G401.6 (cell line): ENCODE measurements around the gene UACA.

Source experiments
- FAIRE-seq: peaks from 2 replicates; lab custom pipeline; 2012; peaks lifted over from hg19 to GRCh38; lab: Jason Lieb, UNC

The UACA gene

DNA sequence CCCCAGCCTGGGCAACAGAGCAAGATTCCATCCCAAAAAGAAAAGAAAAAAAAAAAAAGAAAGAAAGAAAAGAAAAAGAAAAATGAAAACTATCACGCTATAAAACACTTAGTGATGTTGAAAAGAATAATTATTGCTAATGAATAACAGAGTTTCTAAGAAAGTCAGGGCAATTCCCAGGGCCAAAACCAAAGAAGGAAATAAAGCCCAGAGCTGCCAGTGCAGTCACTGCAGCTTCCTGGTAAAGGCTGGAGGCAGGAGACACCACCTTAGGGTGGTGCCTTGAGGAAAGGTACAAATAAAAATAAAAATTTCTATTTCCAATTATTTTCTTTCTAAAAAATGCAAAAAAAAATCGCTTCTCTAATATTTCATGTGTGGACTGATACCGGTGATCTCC, 19.7 kb upstream of the UACA start:
- FAIRE-seq: no peak

DNA sequence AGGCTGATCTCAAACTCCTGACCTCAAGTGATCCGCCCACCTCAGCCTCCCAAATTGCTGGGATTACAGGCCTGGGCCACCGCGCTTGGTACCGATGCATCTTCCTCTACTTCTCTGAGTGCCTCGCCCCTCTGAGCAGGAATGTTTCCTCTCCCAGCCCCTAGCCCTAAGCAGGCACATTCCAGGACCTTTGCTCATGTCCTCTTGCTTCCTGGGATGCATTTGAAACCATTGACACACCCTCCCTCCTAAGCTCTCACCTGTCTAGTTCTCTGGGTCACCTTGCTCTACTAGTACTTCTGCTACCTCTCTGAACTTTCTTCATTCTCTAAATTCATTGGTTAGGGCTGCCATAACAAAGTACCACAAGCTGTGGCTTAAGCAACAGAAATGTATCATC, 17.9 kb upstream of the UACA start:
- FAIRE-seq: no peak

DNA sequence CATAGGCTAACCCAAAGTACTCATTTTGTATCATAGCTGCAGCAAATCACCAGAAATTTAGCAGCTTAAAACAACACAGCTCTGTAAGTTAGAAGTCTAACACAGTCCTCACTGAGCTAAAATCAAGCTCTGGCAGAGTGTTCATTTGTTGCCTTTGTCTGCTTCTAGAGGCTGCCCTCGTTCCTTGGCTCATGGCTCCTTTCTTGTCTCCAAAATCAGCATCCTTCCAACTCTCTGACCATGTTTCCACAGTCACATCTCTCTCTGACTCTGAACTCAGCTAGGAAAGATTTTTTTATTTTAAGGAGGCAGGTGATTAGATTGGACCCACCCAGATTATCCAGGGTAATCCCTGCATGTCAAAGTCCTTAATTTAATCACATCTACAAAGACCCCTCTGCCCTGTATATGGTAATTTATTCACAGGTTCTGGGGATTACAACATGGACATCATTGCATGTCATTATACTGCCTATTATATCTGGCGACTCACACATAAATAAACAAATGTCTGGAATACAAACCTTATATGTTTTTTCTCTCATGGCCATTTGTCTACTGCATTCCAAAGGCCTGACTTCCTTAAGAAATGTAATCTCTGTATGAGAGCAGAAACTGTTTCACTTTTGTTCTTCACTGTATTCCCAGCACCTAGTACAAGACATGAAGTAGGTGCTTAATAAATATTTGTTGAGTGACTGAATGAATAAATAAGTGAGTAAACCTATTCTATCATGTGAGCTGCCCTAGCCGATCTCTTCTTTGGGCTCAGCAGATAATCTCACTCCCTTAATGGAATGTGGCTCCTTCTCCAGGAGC, 15.1 kb upstream of the UACA start:
- no peak for FAIRE-seq

DNA sequence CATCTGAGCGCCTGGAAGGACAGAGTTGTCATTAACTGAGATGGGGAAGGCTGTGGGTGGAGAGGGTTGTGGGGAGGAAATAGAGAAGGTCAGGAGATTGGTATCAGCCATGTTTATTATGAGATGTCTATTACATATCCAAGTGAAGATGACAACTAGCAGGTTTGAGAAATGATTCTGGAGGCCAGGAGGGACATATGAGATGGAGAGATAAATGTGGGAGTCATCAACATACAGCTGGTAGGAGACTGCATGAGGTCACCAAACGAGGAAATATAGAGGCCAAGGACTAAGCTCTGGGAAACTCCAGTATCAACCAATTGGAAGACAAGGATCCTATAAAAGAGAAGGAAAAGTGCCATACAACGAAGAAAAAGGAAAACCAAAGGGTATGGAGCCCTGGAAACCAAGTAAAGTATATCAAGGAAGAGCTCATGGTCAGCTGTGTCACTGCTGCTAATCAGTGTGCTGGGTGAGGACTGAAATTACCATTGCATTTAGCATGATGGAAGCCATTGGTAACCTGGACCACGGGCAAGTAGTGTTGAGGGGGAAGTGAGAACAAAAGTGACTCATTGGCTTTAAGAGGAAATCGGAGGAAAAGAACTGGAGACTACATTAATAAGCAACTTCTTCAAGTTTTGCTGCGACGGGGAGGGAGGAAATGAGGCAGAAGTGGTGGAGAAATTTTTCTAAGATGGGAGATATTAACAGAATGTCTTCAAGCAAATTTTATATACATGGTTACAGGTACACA, 14.0 kb upstream of the UACA start:
- no peak for FAIRE-seq

DNA sequence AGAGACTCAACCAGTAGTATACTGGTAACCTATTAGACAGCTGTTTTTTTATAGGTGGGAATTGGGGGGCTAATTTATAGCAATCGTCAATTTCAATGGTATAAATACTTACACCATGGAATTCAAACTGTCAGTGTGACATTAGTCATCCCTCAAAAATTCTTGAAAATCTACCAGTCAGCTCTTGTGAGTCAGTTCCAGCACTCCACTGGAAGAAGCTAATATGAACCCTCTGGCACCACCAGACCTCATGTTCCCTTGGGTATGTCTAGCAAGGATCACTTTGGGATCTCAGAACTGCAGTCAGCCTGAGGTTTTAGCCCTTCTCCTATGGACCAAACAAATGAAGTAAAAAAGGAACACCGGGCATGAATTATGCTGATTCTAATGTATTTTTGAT, 11.8 kb upstream of the UACA start:
- FAIRE-seq: no peak

DNA sequence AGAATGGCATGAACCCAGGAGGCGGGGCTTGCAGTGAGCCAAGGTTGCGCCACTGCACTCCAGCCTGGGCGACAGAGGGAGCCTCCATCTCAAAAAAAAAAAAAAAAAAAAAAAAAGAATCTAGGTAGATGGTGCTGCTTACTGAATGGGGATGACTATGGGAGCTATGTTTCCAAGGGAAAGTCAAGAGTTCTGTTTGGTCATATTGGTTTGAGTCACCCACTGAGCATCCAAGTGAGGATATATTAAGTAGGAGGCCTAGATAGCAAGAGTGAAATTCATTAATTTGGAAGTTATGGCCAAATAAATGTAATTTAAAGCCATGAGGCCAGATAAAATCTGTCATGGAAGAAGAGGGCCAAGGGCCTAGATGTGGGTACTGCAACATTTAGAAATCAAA, 9.0 kb upstream of the UACA start:
- FAIRE-seq: no peak

DNA sequence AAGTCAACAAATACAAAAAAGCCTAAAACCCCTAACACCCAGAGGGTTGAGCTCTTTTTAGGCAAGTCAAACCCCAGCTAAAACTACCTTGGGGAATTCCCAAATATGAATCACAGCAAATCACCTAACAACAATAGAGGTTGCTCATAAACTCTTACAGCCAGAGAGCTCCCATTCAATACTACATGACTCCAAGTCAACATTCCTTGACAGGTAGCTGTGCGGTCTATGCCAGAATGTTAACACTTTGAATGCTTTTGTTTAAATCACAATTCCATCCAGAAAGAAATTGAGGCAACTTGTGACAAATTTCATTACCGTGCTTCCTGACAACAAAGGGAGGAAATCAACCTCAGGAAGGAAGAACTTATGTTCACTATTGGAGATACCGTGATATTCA, 7.5 kb upstream of the UACA start:
- FAIRE-seq: no peak

DNA sequence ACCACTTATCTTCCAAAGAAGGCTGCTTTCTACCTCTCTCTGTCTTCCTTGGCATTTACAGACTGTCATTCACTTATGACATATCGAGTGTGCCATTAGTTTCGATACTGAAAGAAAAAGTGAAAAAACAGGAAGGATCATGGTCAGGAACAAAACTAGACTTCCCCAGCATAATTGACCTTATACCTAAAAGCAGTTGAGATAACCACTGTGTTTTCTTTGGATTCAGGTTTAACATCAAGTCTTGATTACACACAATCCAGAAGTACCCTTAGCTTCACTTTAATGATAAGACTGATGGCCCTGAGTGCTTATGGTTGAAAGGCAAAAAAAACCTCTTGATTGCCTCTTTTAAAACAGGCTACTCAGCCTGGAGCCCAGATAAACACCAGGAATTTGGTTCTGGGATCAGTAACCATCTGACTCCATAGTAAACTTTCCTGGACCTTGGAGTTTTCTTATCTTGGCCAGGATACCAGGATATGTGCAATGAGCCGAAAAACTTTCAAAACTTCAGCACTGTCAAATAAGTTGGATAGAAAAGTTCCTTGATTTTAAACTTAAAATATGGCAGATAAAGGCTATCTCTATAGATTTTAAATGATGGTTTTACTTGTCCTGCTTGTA, 5.0 kb upstream of the UACA start:
- no peak for FAIRE-seq

DNA sequence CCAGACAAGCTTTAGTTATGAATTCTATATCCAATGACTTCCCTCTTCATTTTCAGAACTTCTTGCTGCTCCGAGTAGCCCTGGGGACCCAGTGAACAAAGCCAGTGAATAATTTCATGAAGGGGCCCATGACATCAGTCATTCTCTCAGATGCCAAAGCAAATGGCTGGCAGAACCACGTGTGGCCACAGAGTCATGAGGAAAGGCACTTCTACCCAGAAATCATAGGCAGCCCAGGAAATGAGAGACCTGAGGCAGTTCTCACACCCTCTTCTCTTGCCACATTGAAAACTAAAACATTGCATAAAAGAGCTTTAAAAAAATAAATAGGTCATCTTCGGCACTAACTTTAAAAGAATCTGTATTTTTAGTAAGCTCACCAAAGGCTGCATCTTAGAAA, 4.3 kb upstream of the UACA start:
- no peak for FAIRE-seq

DNA sequence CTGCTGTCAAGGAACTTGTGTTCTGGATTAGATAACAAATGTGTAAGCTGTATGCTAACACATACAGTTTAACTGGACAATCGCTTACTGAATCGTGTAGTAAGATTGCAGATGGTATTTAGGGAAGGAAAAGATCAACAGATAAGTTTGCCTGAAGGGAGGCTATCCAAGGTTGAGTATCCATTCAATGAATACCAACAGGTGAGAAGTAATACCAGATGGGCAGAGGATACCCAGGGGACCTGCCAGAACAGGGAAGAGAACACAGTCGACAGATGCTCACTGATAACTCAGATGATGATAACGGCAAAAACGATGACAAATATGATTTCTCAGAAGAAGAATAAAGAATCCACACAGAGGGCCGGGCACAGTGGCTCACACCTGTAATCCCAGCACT, 3.2 kb upstream of the UACA start:
- no peak for FAIRE-seq

DNA sequence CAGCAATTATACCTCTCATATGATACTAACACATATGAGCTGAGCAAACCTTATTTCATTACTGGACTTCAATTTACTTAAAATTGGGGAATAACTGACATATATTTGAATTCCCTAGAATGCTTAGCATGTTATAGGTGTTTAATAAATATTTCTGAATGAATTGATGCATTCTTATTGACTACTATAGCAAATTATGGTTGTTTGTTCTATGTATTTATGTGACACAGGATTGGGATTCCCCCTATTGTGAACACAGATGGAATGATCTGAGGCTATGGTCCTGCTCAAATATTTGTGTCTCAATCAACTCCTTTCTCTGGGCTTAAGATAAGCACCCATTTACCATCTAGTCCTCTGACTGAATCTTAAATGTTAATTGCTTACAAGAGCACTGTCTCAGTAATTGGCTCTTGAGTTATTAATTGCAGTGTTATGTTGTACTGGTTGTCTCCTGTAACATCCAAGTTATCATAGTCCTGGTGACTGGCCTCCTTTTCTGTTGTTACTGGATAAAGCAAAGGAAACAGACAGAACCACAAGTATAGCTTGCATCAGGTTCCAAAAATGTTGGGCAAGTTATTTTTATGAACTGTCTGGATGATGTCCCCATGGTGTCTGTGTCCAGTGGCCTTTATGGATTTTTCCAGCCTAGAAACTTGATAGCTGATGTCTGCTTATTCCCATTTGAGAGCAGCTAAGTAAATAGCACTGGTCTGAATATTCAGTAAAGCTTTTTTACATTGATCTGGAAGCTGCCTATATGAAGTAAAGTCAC, 2.3 kb upstream of the UACA start:
- FAIRE-seq: no peak

DNA sequence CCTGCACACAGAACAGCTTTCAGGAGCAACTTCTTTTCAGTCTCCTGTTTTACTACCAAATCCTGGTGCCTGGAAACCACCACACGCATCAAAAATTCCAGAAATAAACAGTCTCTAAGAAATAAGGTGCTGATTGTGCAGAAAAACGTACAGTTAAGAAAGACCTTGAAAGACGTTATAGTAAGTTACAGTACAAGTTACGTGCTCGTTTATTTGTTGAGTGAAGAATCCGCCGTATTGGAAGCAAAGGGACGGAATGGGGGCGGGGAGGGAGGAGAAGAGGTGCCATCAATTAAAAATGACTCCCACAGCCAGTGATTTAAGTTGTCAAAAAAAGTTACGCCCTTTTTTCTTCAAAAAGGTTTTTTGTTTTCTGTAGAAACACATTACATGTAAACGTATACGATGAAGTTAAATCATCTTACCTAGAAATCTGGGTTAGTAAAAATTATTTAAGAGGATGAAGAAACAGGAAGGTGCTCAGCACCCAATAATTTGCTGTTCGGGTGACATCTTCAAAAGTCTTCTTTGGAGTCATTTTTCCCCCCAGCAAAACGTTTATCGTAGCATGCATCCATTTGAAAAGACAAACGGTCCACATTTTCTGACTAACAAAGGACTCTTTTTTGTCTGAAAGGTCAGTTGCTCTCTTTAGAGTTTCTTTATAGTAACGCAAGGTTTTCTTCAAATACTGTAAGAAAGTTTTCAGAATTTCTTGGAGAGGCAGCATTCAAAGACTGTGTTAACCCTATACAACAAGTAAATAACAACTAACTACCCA, 782 bp upstream of the UACA start:
- peak; percentile 46 for FAIRE-seq

DNA sequence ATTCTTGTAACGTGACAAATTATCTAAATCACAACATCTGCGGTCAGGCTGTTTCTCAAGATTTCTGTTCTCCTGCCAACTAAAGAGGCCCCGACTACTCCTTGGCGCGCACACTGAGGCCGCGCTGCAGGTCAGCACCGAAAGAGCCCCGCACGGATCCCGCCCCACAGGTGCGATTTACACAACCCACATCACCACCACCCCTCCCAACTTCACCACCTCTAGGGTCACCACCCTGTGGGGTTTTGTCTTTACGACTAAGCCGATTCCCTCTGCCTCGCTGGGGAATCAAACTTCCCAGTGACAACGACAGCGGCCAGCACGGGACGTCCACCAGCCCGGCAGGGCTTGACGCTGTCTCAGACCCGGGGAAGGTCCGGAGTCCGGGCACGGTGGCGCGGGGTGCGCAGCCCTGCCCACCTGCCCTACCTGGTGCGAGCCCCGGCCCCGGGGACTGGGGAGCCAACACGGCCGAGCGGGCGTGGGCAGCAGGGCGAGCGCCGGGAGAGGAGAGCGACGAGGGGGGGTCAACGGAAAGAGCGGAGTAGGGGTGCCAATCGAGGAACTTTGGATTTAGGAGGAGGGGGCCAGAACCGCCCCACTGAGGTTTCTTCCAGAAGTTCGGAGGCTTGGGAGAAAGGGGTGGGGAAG, 764 bp downstream of the UACA start:
- no peak for FAIRE-seq

DNA sequence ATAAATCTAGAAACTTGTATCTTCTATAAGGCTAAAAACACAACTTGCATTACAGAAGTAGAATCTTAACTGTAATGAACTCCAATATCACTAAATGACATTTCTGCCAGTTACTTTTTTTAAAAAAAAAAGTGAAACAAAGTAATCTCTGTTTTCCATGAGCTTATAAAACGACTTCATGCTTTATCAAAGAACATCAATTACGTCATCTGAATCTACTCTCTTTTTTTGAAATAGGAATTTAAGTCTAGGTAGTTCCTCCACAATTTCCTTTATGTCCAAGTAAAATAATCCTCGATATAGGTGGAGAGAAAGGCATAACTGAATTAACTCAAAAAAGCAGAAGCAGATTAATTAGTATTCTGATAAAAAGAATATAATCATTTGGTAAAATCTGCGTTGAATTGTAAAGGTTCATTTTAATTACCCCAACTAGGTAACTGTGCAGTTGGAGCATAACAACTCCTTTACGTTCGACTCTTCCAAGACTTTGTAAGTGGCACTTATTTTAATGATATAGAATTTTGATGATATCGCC, 1.4 kb downstream of the UACA start:
- peak; percentile 78 for FAIRE-seq

DNA sequence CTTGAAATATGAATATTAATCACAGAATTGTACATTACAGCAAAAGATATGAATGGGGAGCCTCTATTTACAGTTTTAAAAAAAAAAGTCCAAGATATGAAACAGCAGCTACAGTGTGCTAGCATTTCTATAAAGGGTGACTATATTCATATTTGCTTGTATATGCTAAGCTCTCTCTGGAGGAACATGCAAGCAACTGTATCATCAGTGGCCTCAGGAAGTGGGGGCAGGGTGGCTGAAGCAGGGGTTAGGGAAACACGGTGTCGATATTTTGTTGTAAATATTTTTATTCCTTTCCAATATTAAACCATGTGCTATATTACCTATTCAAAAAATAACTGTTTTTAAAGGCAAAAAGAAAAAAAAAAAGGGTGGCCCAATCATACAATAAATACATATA, 2.3 kb downstream of the UACA start:
- FAIRE-seq: no peak

DNA sequence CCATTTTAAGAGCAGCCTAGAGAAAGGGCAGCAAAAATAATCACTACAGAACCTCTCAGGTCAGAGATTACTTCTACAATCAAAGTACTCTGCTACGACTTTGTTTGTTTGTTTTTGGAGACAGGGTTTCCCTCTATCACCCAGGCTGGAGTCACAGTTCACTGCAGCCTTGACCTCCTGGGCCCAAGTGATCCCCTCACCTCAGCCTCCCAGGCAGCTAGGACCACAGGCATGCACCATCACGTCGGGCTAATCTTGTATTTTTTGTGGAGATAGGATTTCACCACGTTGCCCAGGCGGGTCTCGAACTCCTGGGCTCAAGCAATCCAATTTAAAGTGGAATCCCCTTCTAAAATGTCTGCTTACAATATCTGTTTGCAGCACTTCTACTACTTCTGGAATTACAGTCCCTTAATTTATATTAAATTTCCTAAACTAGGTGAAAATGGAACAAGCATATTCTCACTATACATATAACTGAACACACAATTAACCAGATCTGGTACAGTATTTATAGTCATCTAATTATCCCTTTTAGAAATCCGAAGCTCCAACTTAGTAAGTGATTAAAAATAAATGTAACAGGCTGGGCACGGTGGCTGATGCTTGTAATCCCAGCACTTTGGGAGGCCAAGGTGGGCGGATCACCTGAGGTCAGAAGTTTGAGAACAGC, 4.4 kb downstream of the UACA start:
- FAIRE-seq: no peak

DNA sequence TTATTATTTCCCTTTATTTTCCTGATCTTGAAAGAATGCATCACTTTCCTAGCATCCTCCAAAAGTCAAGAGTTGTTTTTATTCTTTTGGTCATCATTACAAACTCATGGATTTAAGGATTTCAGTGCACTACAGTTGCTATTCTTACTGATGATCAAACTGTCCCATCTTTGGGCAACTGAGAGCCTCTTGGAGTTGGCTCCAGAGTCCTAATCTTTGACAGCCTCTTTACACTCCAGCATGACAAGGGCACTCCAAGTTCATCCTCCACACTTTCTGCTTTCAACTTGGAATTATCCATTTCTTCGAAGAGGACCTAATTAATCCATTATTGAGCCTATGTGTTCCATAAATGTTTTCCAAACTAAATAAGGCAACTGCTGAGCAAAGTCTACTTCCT, 5.7 kb downstream of the UACA start:
- no peak for FAIRE-seq

DNA sequence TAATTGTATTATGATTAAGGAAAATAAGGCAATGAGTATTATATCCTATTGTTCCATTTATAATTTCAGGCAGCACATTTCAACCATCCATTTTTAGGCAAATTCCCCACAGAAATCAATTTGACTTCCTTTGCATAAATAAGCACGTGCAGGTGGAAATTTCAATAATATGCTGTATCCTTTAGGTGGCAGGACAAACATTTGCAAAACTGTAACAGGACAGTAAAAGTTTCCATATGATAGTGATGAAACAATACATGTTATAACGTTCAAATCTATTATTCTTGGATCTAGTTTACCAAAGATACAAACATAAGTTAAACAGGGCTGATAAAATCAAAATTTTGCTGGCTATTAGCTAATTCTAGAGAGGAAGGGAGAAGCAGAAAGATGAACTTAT, 8.5 kb downstream of the UACA start:
- peak; percentile 23 for FAIRE-seq

DNA sequence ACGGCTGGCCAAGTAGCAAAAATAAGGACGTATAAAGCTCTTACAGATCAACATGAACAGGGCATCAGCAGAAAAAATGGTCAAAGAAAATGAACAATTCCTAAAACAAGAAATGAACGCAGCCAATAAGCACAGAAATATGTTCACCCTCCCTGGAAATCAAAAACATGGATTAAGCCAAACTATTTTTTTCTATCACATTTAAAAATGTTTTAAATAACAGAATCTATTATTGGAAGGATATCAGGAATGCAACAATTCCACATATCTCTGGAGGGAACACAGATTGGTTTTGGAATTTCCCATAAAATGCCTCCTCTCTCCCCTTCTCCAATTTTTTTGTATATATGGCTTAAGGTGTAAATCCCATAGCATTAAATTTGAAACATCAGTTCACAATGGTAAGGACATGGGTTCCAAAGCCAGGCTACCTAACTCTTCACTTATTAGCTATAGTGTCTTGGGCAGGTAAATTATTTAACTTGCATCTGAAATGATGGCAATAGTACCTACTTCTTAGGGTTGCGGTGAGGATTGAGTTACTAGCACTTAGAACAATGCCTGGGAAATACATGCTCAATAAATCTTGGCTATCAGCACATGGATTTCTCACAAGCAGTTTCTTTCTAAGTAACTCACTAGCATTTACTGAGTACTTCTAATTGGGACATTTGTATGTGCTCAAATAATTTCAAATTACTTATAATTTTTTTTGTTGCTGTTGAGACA, 10.1 kb downstream of the UACA start:
- no peak for FAIRE-seq

DNA sequence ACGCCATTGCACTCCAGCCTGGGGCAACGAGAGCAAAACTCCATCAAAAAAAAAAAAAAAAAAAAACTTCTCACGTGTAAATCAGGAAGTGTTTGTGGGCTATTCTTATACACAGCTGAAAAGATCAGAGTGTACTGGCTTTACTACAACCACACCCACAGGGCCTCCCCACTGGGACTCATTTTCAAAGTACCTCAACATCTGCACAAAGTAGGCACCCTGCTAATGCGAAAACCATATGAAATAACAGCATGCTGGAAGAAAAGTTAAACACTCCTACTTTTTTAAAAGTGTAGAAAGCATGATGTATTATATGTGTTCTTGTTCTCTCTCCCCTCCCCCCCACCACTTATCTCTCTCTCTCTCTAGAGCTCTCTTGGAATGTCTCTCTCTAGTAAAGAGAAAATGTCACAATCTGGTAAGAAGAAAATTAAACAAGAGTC, 11.1 kb downstream of the UACA start:
- no peak for FAIRE-seq
